Measurements from ENCODE around the gene AP1S1.

AP1S1 gene

DNA sequence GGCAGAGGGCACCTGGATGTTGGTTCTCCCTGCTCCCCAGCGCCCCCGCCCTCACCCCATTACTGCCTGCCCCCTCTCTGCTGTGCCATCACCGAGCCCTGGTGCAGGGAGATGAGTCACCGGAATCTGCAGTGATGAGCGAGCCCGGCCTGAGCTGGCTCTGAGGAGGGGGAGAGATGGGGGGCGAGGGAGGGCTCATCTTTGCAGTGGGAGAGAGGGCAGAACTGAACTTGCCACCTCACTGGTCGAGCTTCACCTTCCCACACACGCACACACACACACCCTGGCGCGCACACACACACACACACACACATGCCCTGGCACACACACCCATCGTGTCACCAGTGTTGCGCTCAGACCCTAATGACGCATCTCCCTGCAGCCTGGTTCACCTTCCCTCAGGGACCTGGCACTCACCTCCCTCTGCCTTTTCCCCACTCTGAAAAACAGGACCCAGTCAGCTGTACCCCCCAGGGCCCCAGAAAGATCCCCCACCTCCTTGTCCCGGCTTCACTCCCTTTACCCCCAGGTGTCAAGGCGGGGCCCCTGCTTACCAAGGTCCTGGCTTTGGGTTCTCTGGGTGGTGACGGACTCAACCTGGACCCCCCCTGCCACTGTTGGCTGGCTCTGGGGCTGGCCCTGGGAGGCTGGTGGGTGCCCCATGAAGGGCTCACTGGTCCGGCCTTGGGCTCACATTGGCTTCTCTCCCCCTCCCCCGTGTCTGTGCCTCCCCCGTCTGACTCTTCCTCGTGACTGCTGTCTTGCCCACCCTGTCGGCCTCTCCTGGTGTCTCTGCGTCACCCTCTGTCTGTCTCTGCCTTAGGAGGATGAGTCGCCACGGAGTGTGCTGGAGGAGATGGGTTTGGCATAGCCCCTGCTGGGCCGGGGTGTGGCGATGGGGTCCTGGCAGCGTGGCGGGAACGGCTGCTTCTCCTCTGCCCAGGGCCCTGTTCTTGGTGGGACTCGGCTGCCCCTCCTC lies 5.7 kb downstream of the AP1S1 start:
- no peak for DNase-seq (ENCODE audit: low read depth)

DNA sequence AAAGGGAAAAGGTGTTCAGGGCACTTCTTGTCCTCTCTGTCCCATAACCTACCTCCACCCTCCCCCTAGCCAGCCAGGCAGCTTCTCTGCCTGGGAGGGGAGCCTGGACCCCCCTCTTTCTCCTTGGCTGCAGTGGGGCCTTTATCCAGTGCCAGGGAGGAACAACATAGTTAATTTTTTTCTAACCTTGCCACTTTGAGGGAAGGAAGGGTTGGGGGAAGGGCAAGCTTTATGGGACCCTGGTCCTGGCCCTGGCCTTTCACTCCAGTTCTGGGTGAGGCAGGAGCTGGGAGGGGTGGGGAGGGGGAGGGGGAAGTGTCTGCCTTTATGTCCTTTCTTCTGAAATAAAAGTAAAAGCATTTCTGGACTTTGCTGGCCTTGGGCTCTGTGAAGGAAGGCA lies 6.6 kb downstream of the AP1S1 start:
- DNase-seq (ENCODE audit: low read depth), result no peak

- no peak for DNase-seq (ENCODE audit: low read depth)
Observed at GRCh38 chr7:101161692-101162471, 7.6 kb downstream of the AP1S1 start.

DNA sequence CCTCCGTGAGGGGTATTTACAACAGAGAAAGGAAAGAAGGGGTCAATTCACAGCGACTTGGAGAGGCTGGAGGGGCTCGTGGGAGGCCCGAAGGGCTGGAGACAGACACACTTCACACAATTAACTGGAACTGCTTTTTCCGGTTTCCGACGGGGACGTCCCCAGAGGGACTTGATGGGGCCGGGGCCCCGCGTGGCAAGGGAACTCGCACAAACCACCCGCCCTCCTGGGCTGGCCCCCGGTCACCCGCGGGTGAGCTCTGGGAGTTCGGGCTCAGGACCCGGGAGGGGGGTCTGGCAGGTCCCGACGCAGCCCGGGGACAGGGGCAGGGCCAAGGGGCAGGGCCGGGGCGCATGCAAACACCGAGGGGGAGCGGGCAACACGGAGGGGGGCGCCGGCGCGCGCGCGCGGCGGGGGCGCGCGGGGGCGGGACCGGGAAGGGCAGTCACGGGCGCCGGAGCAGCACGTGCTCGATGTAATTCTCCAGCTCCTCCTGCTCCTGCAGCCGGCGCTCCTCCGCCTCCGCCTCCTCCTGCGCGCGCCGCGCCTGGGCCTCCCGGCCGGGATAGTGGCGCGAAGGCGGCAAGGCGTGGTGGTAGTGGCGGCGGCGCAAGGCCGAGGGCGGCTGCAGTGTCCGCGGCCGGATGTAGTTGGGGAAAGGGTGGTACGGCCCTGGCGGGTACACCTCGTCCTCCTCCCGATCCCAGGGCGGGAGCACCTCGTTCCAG lies 8.4 kb downstream of the AP1S1 start:
- DNase-seq (ENCODE audit: low read depth), result no peak

- no peak for DNase-seq (ENCODE audit: low read depth)
Observed at GRCh38 chr7:101163279-101164070, 9.2 kb downstream of the AP1S1 start.

GRCh38 chr7:101164071-101164840 lies 10.0 kb downstream of the AP1S1 start:
- DNase-seq (ENCODE audit: low read depth), result no peak

- peak; percentile 86 for DNase-seq (ENCODE audit: low read depth)
Observed at GRCh38 chr7:101165075-101165957, 11.0 kb downstream of the AP1S1 start, which contains the start of gene VGF. Gene VGF (minus strand): TSS chr7:101165569. CDS start chr7:101164843, 726 bp downstream.

GRCh38 chr7:101165958-101166647 lies 11.8 kb downstream of the AP1S1 start:
- no peak for DNase-seq (ENCODE audit: low read depth)

DNA sequence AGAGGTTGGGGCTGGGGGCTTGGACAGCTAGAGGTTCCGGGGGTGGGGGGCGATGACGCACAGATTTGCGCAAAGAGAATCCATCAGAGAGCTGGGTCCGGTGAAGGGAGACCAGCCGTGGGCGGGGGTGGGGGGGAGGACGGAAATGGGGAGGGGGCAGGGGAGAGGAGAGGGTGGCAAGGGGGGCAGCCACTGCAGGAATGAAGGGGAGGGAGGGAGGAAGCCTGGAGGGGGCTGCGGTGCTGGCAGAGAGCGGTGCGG lies 12.3 kb downstream of the AP1S1 start:
- no peak for DNase-seq (ENCODE audit: low read depth)

- no peak for DNase-seq (ENCODE audit: low read depth)
Observed at GRCh38 chr7:101166909-101167644, 12.8 kb downstream of the AP1S1 start.

DNA sequence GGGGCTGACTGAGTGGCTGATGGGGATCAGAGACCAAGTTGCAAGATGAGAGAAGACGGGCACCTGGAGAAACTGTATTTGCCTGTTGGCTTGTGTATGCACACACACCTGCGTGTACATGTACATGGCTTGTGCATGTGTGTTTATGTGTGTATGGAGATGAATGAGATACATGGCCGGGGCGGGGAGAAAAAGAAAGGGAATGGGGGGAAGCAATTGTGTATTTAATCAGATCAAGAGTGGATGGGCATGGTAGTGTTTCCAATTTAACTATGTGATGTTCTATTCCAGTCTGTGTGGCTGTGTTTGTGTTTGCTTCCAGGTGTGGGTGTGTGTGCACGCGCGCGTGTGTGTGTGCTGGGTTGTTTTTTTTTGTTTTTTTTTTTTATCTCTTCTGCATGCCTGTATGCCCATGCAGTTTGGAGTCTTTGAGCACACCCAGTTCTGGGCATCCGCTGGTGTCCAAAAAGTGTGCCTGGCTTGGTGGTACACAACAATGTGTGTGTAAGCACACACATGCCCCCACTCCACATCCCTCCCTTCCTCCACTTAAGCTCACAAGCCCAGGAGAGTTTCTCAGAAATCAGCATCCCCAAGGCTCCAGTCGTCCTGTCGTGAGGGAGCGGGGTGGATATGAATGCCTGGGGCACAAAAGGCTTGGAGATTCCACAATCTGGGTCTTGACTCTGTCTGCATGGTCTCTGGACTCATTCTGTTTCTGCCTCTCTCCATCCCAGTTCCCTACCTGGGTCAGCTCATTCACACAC lies 13.6 kb downstream of the AP1S1 start:
- no peak for DNase-seq (ENCODE audit: low read depth)

DNA sequence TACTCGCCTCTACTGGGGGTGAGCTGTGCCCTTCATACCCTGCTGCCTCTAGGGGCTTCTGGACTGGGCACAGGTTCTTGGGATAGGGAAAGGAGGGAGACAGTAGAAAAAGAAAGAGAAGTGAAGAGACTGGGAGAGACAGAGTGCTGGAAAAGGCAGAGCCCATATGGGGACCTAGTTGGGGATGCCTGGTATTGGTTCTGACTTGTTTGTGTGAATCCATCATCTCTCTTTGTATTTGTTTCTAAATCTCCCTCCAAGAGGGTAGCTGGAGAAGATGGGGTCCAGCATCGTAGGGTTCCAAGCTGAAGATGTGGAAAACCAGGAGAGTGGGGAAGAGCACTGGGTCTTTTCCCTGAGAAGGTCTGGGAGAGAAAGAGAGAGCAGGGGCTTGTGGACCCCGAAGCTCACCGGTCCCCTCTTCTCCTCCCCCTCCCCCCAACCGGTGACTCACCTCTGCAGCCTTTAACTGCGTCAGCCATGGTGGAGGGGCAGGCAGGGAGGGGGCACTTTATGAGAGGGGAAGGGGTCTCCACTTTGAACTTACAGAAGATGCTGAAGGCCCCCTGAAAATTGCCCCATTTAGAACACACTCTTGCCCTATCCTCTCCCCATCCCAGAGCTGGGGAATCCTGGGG lies 14.3 kb downstream of the AP1S1 start:
- DNase-seq (ENCODE audit: low read depth), result no peak

GRCh38 chr7:101169110-101169837 lies 15.0 kb downstream of the AP1S1 start:
- DNase-seq (ENCODE audit: low read depth), result no peak

DNA sequence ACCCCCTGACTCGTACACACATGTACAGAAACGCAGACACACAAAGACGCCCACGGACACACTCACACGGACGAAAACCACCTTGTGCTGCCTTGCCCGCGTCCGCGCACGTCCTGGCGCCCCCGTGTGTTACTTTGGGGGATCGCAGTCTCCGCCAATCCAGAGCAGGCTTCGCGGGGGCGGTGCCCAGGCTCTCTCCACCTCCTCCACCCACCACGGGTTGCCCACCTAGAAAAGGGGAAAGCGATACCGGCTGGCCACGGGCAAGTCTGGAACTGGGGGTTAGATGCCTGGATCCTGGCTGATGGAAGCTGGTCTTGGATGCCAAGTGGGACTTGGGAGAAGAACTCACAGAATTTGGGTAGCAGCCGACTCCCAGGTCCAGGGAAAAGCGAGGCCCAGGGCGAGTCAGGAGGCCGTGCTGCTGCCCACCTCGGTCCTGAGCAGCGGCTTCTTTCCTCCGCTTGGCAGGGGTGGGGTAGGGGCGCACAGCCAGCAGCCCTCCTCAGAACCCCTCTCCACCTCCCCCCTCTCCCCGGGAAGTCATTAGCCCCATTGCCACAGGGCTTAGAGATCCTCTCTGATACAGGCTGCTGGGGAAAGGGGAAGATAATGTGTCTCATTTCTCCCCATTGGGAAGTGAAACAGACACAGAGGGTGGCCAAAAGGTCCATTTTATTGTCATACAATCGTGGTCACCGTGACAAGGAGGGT lies 15.7 kb downstream of the AP1S1 start:
- DNase-seq (ENCODE audit: low read depth), result peak; percentile 69

- DNase-seq (ENCODE audit: low read depth), result no peak
Observed at GRCh38 chr7:101170617-101171441, 16.6 kb downstream of the AP1S1 start.

All from activated T-cell treated with anti-CD3 and anti-CD28 coated beads for 24 hours (primary cell).